GM15510 (cell line): Measurements from ENCODE around the gene AXIN1.

ENCODE experiments used
- POLR2A ChIP-seq: IDR thresholded peaks from 3 replicates; pipeline ENCODE4 v1.6.1; 2011; ENCODE audit warnings: borderline replicate concordance; ENCODE audit not compliant: insufficient read length; ENCODE audit errors: extremely low read depth

Gene AXIN1

GRCh38 chr16:352547-353403 lies at the start of gene AXIN1:
TSS of gene AXIN1 (minus strand) at chr16:352723. CDS start at chr16:347025, 5,698 bp downstream.
- peak; percentile 74 for TF ChIP-seq POLR2A

- TF ChIP-seq POLR2A: peak; percentile 86
Measured at GRCh38 chr16:401468-402348, 49.2 kb upstream of the AXIN1 start, which contains the start of gene DECR2. TSS of gene DECR2 (plus strand) at chr16:401885. CDS start at chr16:401964, 79 bp downstream.

GRCh38 chr16:400061-400591 lies 47.6 kb upstream of the AXIN1 start:
- TF ChIP-seq POLR2A: no peak

- TF ChIP-seq POLR2A: no peak
Measured at GRCh38 chr16:399340-400019, 47.0 kb upstream of the AXIN1 start.

GRCh38 chr16:398561-399339 lies 46.2 kb upstream of the AXIN1 start:
- no peak for TF ChIP-seq POLR2A

- TF ChIP-seq POLR2A: no peak
Measured at GRCh38 chr16:397736-398332, 45.3 kb upstream of the AXIN1 start.

GRCh38 chr16:397135-397661 lies 44.7 kb upstream of the AXIN1 start, which contains the start of gene NME4:
TSS of gene NME4 (plus strand) at chr16:397199. CDS start at chr16:397223, 24 bp downstream.
- TF ChIP-seq POLR2A: peak; percentile 60

GRCh38 chr16:396605-397004 lies 44.1 kb upstream of the AXIN1 start:
- TF ChIP-seq POLR2A: no peak

GRCh38 chr16:396199-396598 lies 43.7 kb upstream of the AXIN1 start:
- TF ChIP-seq POLR2A: no peak

- no peak for TF ChIP-seq POLR2A
Measured at GRCh38 chr16:392450-393030, 40.0 kb upstream of the AXIN1 start.

- TF ChIP-seq POLR2A: no peak
Measured at GRCh38 chr16:391885-392335, 39.4 kb upstream of the AXIN1 start.

GRCh38 chr16:389352-389751 lies 36.8 kb upstream of the AXIN1 start:
- TF ChIP-seq POLR2A: no peak

- TF ChIP-seq POLR2A: no peak
Measured at GRCh38 chr16:386641-387156, 34.2 kb upstream of the AXIN1 start.
